Endothelial cell of hepatic sinusoid (primary cell): ENCODE data around the gene FBXO15.

Experiments
- in situ Hi-C: cut with HindIII; loops from 2 replicates; pipeline ENCODE4 v1.10.0; 2017; ENCODE audit warnings: low sequenced_read_pairs

Gene FBXO15

GRCh38 chr18:74154716-74155115, 7.1 kb upstream of the FBXO15 start:
- in situ Hi-C loops, result no loop called here

GRCh38 chr18:74153793-74154192, 6.2 kb upstream of the FBXO15 start:
- in situ Hi-C loops, result no loop called here

GRCh38 chr18:74153377-74153776, 5.7 kb upstream of the FBXO15 start:
- in situ Hi-C loops, result no loop called here

DNA sequence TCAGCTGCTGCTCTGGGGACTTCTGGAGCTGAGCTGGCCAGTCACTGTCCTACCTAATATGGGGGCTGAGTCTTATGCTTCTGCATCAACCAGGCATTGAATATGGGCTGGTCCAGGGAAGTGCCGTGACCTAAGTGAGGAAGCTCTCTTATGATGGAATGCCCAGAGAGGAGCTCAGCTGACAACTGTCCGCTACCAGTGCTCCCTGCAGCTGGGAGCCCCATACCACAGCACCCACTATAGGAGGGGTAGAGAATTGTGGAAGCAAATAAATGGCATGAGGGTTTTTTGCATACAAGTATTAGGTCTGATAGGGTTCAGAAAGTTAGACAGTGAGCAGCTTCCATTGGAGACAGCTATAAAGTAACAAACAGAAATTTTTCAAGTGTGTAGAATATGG, 5.2 kb upstream of the FBXO15 start:
- in situ Hi-C loops, result no loop called here

DNA sequence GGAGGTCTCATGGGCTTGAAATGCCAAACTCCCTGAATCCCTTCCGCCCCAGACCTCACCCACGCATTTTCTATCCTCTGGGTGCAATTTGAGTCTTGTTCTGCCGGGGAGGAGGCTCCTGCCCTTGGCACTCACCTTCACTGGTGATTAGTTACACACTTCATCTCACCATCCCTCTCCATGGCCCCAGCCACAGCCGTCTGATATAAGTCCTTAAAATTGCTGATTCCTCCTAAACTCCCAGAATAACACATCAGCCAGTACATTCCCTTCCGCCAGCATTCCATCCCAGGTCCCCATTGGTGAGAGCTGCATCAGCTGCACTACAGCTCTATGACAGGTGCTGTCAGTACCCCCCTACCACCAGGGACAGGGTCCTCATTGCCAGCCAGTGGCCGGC, 4.6 kb upstream of the FBXO15 start:
- in situ Hi-C loops, result no loop called here

GRCh38 chr18:74149878-74150277, 2.2 kb upstream of the FBXO15 start:
- in situ Hi-C loops, result no loop called here

- in situ Hi-C loops, result no loop called here
Observed at GRCh38 chr18:74148543-74149070, 973 bp upstream of the FBXO15 start.

GRCh38 chr18:74147491-74147778, 199 bp downstream of the FBXO15 start:
- in situ Hi-C loops, result no loop called here

- in situ Hi-C loops, result no loop called here
Observed at GRCh38 chr18:74146756-74147155, 878 bp downstream of the FBXO15 start.

DNA sequence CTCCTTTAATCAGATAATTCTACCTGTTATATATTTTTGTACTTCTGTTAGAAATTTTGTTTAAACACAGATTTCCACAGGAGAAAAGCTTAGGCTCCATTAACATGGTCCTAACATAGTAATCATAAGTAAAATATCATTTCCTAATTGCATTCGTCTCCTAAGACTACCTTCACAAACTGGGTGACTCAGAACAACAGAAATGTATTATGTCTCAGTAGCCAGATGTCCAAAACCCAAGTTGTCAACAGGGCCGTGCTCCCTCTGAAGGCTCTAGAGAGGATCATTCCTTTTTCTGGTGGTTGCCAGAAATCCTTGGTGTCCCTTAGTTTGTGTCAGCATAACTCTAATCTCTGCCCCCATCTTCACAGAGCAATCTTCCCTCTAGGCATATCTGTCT, 5.4 kb downstream of the FBXO15 start:
- in situ Hi-C loops, result no loop called here

- in situ Hi-C loops, result no loop called here
Observed at GRCh38 chr18:74141667-74142066, 6.0 kb downstream of the FBXO15 start.

DNA sequence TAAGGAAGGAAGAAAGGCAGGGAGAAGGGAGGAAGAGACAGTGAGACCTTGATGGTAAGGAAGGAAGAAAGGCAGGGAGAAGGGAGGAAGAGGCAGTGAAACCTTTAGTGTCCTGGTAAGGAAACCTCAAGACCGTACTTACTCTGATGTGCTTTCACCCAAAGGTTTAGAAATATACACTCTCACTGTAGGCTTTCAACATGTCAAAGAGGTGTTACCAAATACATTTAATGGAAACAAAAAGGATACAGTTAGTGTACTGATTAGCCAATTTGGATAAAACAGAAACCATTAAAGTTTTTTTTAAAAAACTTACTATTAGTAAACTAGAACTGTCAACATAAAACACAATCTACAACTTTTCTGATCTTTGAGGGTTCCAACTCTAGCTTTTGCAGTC, 7.1 kb downstream of the FBXO15 start:
- in situ Hi-C loops, result no loop called here

GRCh38 chr18:74139888-74140287, 7.7 kb downstream of the FBXO15 start:
- in situ Hi-C loops, result no loop called here

DNA sequence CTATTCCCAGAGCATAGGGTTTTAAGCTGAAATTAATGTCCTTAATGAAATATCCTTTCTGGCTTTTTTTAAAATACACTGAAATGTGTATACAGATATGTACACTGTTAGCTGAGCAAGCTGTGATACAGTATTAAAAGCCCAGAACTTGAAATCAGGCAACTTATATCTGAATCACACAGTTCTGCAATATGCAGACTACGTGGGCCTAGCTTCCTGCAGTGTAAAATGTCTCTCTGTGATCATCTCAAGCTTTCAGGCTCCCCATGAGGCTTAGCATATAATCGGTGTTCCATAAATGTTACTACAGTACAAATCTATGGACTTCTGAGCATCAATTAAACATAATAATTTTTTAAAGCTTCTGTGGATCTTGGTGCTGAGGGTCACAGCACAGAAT, 8.2 kb downstream of the FBXO15 start:
- in situ Hi-C loops, result no loop called here

DNA sequence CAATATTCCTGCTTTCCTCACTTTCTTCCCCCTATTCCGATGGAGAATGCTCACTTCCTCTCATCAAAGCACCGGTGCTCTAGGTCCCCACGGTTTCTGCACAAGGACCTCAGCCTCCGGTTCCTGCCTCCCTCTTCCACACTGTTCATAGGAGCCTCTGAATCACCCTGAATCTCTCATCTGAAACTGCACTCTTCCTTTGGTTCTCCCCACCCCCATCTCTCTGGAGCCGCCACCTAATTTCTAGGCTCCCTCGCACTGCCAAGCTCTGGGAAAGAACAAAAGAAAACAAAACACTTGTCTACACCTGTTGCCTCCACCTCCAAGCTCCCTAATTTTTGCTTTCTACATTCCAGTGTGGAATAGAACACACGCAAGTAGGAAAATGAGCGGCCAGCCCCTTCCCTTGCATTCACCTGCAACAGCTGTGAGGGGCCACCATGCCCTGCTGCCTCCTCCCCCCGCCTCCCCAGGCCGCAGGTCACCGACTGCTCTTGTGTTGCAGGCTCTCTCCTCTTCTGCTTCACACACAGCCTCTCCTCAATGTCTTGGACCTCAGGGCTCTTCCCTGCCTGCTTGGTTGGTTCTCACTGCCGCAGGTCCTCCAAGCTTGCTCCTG, 9.6 kb downstream of the FBXO15 start:
- in situ Hi-C loops, result no loop called here

GRCh38 chr18:74132201-74132600, 15.4 kb downstream of the FBXO15 start:
- in situ Hi-C loops, result no loop called here

DNA sequence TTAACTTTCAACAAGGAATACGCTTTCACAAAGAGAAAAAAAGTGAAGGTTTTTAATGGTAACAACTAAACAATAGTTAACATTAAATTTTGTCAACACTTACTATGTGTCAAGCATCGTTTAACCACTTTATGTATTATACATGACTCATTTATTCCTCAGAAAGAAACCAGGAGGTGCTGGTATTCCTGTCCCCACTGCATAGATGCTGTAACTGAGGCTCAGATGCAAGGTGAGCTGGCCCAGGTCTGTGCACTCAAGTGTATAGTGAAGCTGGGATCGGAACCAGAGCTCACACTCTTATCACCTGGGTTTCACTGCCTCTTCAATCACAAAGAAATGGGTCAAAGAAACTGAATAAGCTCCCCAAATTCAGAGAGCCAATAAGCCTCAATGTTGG, 16.5 kb downstream of the FBXO15 start:
- in situ Hi-C loops, result no loop called here

- in situ Hi-C loops, result no loop called here
Observed at GRCh38 chr18:74128159-74128558, 19.5 kb downstream of the FBXO15 start.

DNA sequence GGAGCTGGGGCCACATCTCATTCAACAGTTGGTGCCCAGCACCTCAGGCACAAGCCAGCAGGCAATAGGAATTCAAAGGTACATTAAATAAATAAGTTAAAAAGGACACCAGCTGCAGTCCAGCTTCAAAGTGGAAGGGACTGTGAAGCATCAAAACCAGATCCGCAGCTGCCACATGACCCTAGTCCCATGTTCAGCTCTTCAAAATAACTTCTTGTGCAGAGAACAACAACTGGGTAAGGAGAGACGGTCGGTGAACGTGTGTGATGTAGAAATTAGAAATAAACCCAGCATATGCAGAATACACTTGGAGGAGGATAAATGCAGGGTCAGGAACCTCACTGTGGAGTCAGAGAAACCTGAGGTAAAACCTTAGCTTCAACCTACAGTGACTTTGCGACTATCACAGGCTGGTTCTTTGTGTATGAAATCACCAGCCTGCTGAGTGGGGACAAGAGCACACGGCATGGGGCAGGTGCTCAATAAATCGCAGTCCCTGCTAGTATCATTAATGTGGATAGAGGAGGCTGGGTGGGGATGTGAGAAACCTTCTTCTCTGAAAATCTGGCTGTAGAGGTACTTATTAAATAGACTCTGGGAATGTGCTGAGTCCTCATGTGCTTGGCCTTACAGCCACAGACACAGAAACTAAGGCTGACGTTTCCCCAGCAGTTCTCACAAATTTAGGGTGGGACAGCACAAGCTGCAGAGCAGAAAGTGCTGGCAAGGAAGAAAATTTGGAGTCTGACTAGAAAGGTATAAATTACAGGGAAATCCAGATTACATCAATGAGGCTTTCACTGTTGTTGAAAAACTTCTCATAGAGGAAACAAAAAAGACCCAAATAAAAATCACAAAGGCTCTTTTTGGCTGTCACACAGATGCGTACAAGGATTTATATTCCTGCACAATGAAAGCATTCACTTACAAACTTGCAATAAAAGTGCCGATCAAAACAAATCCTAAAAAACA, 20.7 kb downstream of the FBXO15 start:
- in situ Hi-C loops, result no loop called here

- in situ Hi-C loops, result no loop called here
Observed at GRCh38 chr18:74124642-74125041, 23.0 kb downstream of the FBXO15 start.

DNA sequence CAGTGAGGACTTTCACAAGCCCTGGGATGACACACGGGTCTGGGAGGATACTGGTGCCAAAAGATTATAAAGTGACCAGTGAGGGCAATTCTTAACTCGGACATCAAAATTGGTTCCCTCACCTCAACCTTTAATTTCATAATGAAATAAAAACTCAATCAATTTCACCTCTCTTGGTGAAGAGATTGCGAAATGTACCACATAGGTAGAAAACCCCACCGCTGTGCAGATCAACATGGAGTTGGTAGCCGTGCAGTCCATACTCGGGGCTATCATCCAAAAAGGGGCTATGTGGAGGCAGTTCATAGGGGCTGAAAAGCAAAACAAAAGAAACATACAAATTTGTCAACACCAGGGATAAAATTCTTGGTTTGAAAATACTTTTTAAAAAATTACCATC, 24.4 kb downstream of the FBXO15 start:
- in situ Hi-C loops, result no loop called here
